HepG2 (cell line): ENCODE measurements around the gene HRH2. TPM values are rescaled to one million over a fixed set of nuclear protein-coding genes. Genes with fewer than 3 reads are reported as not detected.

Experiments used
- ATAC-seq: fragments of 200-7000 bp; cut with Tn5 transposase; 3 replicates; pipeline ENCODE4 v1.9.1; 2020; ENCODE audit warnings: mild to moderate bottlenecking, moderate library complexity
- BruUV-seq: library from RNA; stranded (reverse); fragments of 400-500 nt; replicated peaks from 2 replicates; lab custom pipeline; 2021; lab: Mats Ljungman, UMichigan
- CTCF ChIA-PET: fragments of 300-600 bp; formaldehyde crosslinking; extraction: SDS; loops from one replicate; lab custom pipeline; 2021; ENCODE audit warnings: low total read pairs, inconsistent platforms, low intra/inter-chr PET ratio; lab: Yijun Ruan, JAX
- POLR2A ChIA-PET: fragments of 350-600 bp; sonication (Branson Sonifier 250); formaldehyde crosslinking; loops from one replicate; lab custom pipeline; 2020; ENCODE audit warnings: antibody characterized with exemption, inconsistent platforms; lab: Yijun Ruan, JAX
- DNase-seq: peaks from one replicate; pipeline ENCODE4 v3.0.0-alpha.2; 2015; ENCODE audit warnings: low spot score
- FAIRE-seq: peaks from 3 replicates; lab custom pipeline; 2011; peaks lifted over from hg19 to GRCh38; lab: Jason Lieb, UNC
- H2AFZ ChIP-seq: one replicate; pipeline ENCODE4 v1.6.1; 2011; ENCODE audit warnings: low read length, inconsistent platforms
- H3K27ac ChIP-seq: fragments of 300-600 bp; 3 replicates; pipeline ENCODE4 v1.8.0; 2011; ENCODE audit warnings: mixed run types, mild to moderate bottlenecking, mixed read lengths, low read length, inconsistent platforms; ENCODE audit not compliant: insufficient read depth; ENCODE audit errors: extremely low read length
- H3K27me3 ChIP-seq, 2 experiments: fragments of 200-600 bp in 1 of 2; 2 replicates in 1 of 2; 3 replicates in 1 of 2; pipeline versions ENCODE4 v1.6.0 to v1.8.0; 2011; ENCODE audit warnings: low read length in 2 of 2, mild to moderate bottlenecking in 2 of 2, moderate library complexity in 2 of 2, inconsistent platforms in 1 of 2; ENCODE audit not compliant: insufficient read depth in 2 of 2, control insufficient read depth in 1 of 2
- H3K36me3 ChIP-seq, 2 experiments: fragments of 200-600 bp in 1 of 2; replicated peaks in 1 of 2; 2 replicates in 1 of 2; 3 replicates in 1 of 2; pipeline versions ENCODE4 v1.5.1 to v1.8.0; 2011; ENCODE audit warnings: low read length in 2 of 2, inconsistent platforms in 1 of 2; ENCODE audit not compliant: insufficient read depth in 2 of 2, control insufficient read depth in 1 of 2
- H3K4me1 ChIP-seq: 2 replicates; pipeline ENCODE4 v1.5.1; 2012; ENCODE audit warnings: low read length, inconsistent platforms; ENCODE audit not compliant: insufficient read depth
- H3K4me2 ChIP-seq: 2 replicates; pipeline ENCODE4 v1.6.0; 2011; ENCODE audit warnings: low read depth, low read length, inconsistent platforms
- H3K4me3 ChIP-seq, 3 experiments: fragments of 200-600 bp in 1 of 3; sonication (generic), shearing (Covaris generic) in 1 of 3; replicated peaks in 1 of 3; 2 replicates each; pipeline ENCODE4 v1.5.1; 2011 to 2016; ENCODE audit warnings: low read length in 3 of 3, inconsistent platforms in 2 of 3, low read depth in 2 of 3, mild to moderate bottlenecking in 2 of 3, control low read depth in 1 of 3, mixed read lengths in 1 of 3; ENCODE audit not compliant: insufficient read depth in 1 of 3
- H3K79me2 ChIP-seq: one replicate; pipeline ENCODE4 v1.6.1; 2011; ENCODE audit warnings: low read length, inconsistent platforms; ENCODE audit not compliant: insufficient read depth
- H3K9ac ChIP-seq: 2 replicates; pipeline ENCODE4 v1.6.0; 2011; ENCODE audit warnings: mild to moderate bottlenecking, low read depth, low read length, inconsistent platforms; ENCODE audit not compliant: insufficient read depth
- H3K9me3 ChIP-seq: 2 replicates; pipeline ENCODE4 v1.5.1; 2012; ENCODE audit warnings: mild to moderate bottlenecking, low read length
- H4K20me1 ChIP-seq: 2 replicates; pipeline ENCODE4 v1.6.0; 2011; ENCODE audit warnings: inconsistent platforms, mild to moderate bottlenecking, low read length, moderate library complexity; ENCODE audit not compliant: insufficient read depth
- CTCF ChIP-seq: sonication (generic); formaldehyde crosslinking; IDR thresholded peaks from 2 replicates; pipeline ENCODE4 v1.5.0; 2020; ENCODE audit warnings: mild to moderate bottlenecking, missing genetic modification reagents, moderate library complexity
- ETV6 ChIP-seq: sonication (generic); formaldehyde crosslinking; conservative IDR thresholded peaks from 2 replicates; pipeline ENCODE4 v1.4.0; 2020; ENCODE audit warnings: missing genetic modification reagents
- HNF1A ChIP-seq, 2 experiments: sonication (generic) in 1 of 2; formaldehyde crosslinking in 1 of 2; IDR thresholded peaks; 2 replicates each; pipeline versions ENCODE4 v1.4.0 to v1.6.1; 2016 to 2020; ENCODE audit warnings: borderline replicate concordance in 1 of 2, low read depth in 1 of 2, mild to moderate bottlenecking in 1 of 2, missing genetic modification reagents in 1 of 2
- JUND ChIP-seq: sonication (generic); formaldehyde crosslinking; IDR thresholded peaks from 2 replicates; pipeline ENCODE4 v1.8.0; 2022; ENCODE audit warnings: mild to moderate bottlenecking, missing genetic modification reagents
- NR2C2 ChIP-seq: sonication (generic); formaldehyde crosslinking; IDR thresholded peaks from 2 replicates; pipeline ENCODE4 v1.4.0; 2020; ENCODE audit warnings: missing genetic modification reagents, mild to moderate bottlenecking, moderate library complexity, borderline replicate concordance
- SUZ12 ChIP-seq: fragments of 150-350 bp; IDR thresholded peaks from 2 replicates; pipeline ENCODE4 v1.6.1; 2014; ENCODE audit warnings: low read depth, low read length
- ZNF546 ChIP-seq: sonication (generic); formaldehyde crosslinking; conservative IDR thresholded peaks from 2 replicates; pipeline ENCODE4 v1.8.1; 2023; ENCODE audit warnings: mild to moderate bottlenecking, missing genetic modification reagents
- WGBS: methylation state at CpG from one replicate; pipeline ENCODE4 v1.1.6; 2017; ENCODE audit warnings: low lambda C conversion rate; 5-methylcytosine and 5-hydroxymethylcytosine counted together
- in situ Hi-C: cut with HindIII; loops from 2 replicates; pipeline ENCODE4 v1.10.0; 2017; ENCODE audit warnings: low pct_unique_long_range_greater_than_20kb; ENCODE audit not compliant: extremely low pct_ligation_motif_present
- intact Hi-C: fragments of 100-400 bp; cut with micrococcal nuclease; formaldehyde crosslinking; loops from one replicate; pipeline ENCODE4 v1.10.0; 2022; ENCODE audit not compliant: unreplicated experiment
- polyA plus RNA-seq, 8 experiments: library from polyadenylated mRNA; depleted of rRNA in 3 of 8; stranded (reverse) in 7 of 8; unstranded in 1 of 8; fragments of >200 nt; fragmentation: Illumina TruSeq in 4 of 8; extraction: Trizol in 4 of 8; gene quantifications; 2 replicates each; pipeline versions ENCODE4 v1.2.1 to v1.2.3, GENCODE V29; 2011 to 2016; ENCODE audit warnings: low read depth in 4 of 8, missing spikeins in 1 of 8, mixed read lengths in 1 of 8; ENCODE audit not compliant: insufficient read depth in 1 of 8
- total RNA-seq, 5 experiments: library from RNA; depleted of rRNA; stranded (reverse); fragments of >200 nt; fragmentation: Illumina TruSeq; extraction: Trizol; gene quantifications; 2 replicates each; pipeline ENCODE4 v1.2.3, GENCODE V29; 2016; ENCODE audit warnings: low read depth in 1 of 5

The HRH2 gene
- total and polyA plus RNA-seq, 2 of the 13 experiments (the other 11 are each of a cell fraction or from before 2014, with no cell fraction given) = not detected

- CTCF ChIA-PET = no interaction called here
- Histone ChIP-seq H3K27ac (no peak overlapping the region), H3K4me1 (0 out of 2 replicates have a peak, but pooled peaks cover 5% of the 10 kb centered on the region), H4K20me1 (no peaks in the 10 kb centered on the region), H3K9me3 (no peaks in the 10 kb centered on the region), H3K36me3 (no peaks in the 10 kb centered on the region), H3K27me3 (peaks cover 0 to 21% of the 10 kb centered on the region in 2 experiments)
- WGBS = 6% methylated on average over 3 of the region's 8 CpGs
- FAIRE-seq (no peak), DNase-seq (no peak), ATAC-seq (no peak)
- no peak for TF ChIP-seq NR2C2 (CRISPR knock-in tag)
- no peak for TF ChIP-seq SUZ12
- no peak for TF ChIP-seq HNF1A (IDR thresholded peaks at IDR 0.05; ENCODE audit: low read depth)
- TF ChIP-seq HNF1A (CRISPR knock-in tag; IDR thresholded peaks at IDR 0.05; ENCODE audit: borderline replicate concordance) = no peak
- TF ChIP-seq ZNF546 = no peak
- TF ChIP-seq CTCF (CRISPR knock-in tag) = no peak
- no peak for TF ChIP-seq ETV6 (CRISPR knock-in tag)
- TF ChIP-seq JUND = no peak
- TF ChIP-seq, all 625 proteins: peak for 0
- POLR2A ChIA-PET = no interaction called here
- H3K4me2 ChIP-seq = no peak overlapping the region
- intact Hi-C loops = no loop called here
- no peak overlapping the region for H2AFZ ChIP-seq
- no peaks in the 10 kb centered on the region for H3K79me2 ChIP-seq
- H3K4me3 ChIP-seq = no peak overlapping the region
- no TSS peak for BruUV-seq
- no peak overlapping the region for H3K9ac ChIP-seq
- in situ Hi-C loops = no loop called here
Observed at GRCh38 chr5:175656966-175657365, 905 bp upstream of the HRH2 start.
